IMR-90 (cell line): ENCODE results near the gene C11orf98. TPM values are rescaled to one million over a fixed set of nuclear protein-coding genes. Genes with fewer than 3 reads are reported as not detected.

Experiments used
- ATAC-seq: fragments of 200-7000 bp; cut with Tn5 transposase; 2 replicates; pipeline ENCODE4 v1.9.1; 2020; ENCODE audit warnings: low read depth, mild to moderate bottlenecking, moderate library complexity
- BruUV-seq: library from RNA; stranded (reverse); fragments of 400-500 nt; replicated peaks from 2 replicates; lab custom pipeline; 2021; lab: Mats Ljungman, UMichigan
- CTCF ChIA-PET: fragments of 300-600 bp; formaldehyde crosslinking; extraction: SDS; loops from one replicate; lab custom pipeline; 2021; ENCODE audit warnings: antibody characterized with exemption; lab: Yijun Ruan, JAX
- POLR2A ChIA-PET: fragments of 300-600 bp; sonication (Branson Sonifier 250); formaldehyde crosslinking; loops from one replicate; lab custom pipeline; 2022; ENCODE audit warnings: antibody characterized with exemption; ENCODE audit not compliant: unreplicated experiment; lab: Charles Lee
- DNase-seq: peaks from one replicate; pipeline ENCODE4 v3.0.0; 2013
- H2AFZ ChIP-seq: replicated peaks from 2 replicates; pipeline ENCODE3; 2013; ENCODE audit warnings: low read length, mild to moderate bottlenecking; ENCODE audit not compliant: poor library complexity
- H2AK5ac ChIP-seq: 2 replicates; pipeline ENCODE4 v1.6.1; 2013; ENCODE audit warnings: low read depth, low read length, inconsistent platforms
- H2AK9ac ChIP-seq: replicated peaks from 2 replicates; pipeline ENCODE3; 2013; ENCODE audit warnings: mild to moderate bottlenecking, low read depth, low read length, moderate library complexity; ENCODE audit not compliant: poor library complexity
- H2BK120ac ChIP-seq: 2 replicates; pipeline ENCODE4 v1.6.1; 2013; ENCODE audit warnings: low read depth, low read length, inconsistent platforms
- H2BK15ac ChIP-seq: 3 replicates; pipeline ENCODE4 v1.6.1; 2013; ENCODE audit warnings: low read depth, low read length, inconsistent platforms
- H2BK20ac ChIP-seq: 2 replicates; pipeline ENCODE4 v1.6.1; 2013; ENCODE audit warnings: low read depth, mild to moderate bottlenecking, inconsistent platforms, low read length, moderate library complexity
- H2BK5ac ChIP-seq: 2 replicates; pipeline ENCODE4 v1.6.1; 2013; ENCODE audit warnings: mild to moderate bottlenecking, low read depth, low read length, inconsistent platforms; ENCODE audit not compliant: poor library complexity, severe bottlenecking
- H3K14ac ChIP-seq: replicated peaks from 2 replicates; pipeline ENCODE4 v1.6.1; 2013; ENCODE audit warnings: low read depth, low read length, inconsistent platforms
- H3K18ac ChIP-seq: 2 replicates; pipeline ENCODE4 v1.6.1; 2013; ENCODE audit warnings: low read depth, low read length, control low read depth
- H3K23ac ChIP-seq: 2 replicates; pipeline ENCODE4 v1.6.1; 2013; ENCODE audit warnings: low read depth, low read length, inconsistent platforms
- H3K27ac ChIP-seq: 2 replicates; pipeline ENCODE4 v1.5.1; 2013; ENCODE audit warnings: mild to moderate bottlenecking, control low read depth, low read length; ENCODE audit not compliant: insufficient read depth
- H3K27me3 ChIP-seq: 2 replicates; pipeline ENCODE4 v1.6.1; 2013; ENCODE audit warnings: low read length; ENCODE audit not compliant: control insufficient read depth, insufficient read depth
- H3K36me3 ChIP-seq: 2 replicates; pipeline ENCODE4 v1.6.1; 2013; ENCODE audit warnings: low read length, mixed read lengths; ENCODE audit not compliant: control insufficient read depth, insufficient read depth
- H3K4ac ChIP-seq: 2 replicates; pipeline ENCODE4 v1.6.1; 2013; ENCODE audit warnings: low read depth, low read length, inconsistent platforms
- H3K4me1 ChIP-seq: 2 replicates; pipeline ENCODE4 v1.6.1; 2013; ENCODE audit warnings: low read length, mixed read lengths; ENCODE audit not compliant: control insufficient read depth, insufficient read depth
- H3K4me2 ChIP-seq: 2 replicates; pipeline ENCODE4 v1.6.1; 2013; ENCODE audit warnings: low read depth, mild to moderate bottlenecking, control low read depth, low read length, moderate library complexity
- H3K4me3 ChIP-seq: 2 replicates; pipeline ENCODE4 v1.5.1; 2013; ENCODE audit warnings: low read depth, mild to moderate bottlenecking, control low read depth, low read length, moderate library complexity; ENCODE audit not compliant: insufficient read depth
- H3K56ac ChIP-seq: 2 replicates; pipeline ENCODE4 v1.6.1; 2013; ENCODE audit warnings: low read length, inconsistent platforms; ENCODE audit not compliant: insufficient read depth; ENCODE audit errors: extremely low read depth
- H3K79me1 ChIP-seq, 2 experiments: 2 replicates each; pipeline ENCODE4 v1.6.1; 2013; ENCODE audit warnings: low read length in 2 of 2, inconsistent platforms in 1 of 2, low read depth in 1 of 2
- H3K9ac ChIP-seq: 2 replicates; pipeline ENCODE4 v1.6.1; 2013; ENCODE audit warnings: low read depth, low read length, control low read depth
- H3K9me1 ChIP-seq: 2 replicates; pipeline ENCODE4 v1.6.1; 2013; ENCODE audit warnings: low read length, inconsistent platforms; ENCODE audit not compliant: insufficient read depth
- H3K9me3 ChIP-seq: 2 replicates; pipeline ENCODE4 v1.6.1; 2013; ENCODE audit warnings: low read length; ENCODE audit not compliant: control insufficient read depth, insufficient read depth
- H4K20me1 ChIP-seq: 2 replicates; pipeline ENCODE4 v1.6.1; 2013; ENCODE audit warnings: low read length, inconsistent platforms; ENCODE audit not compliant: insufficient read depth
- H4K5ac ChIP-seq: 2 replicates; pipeline ENCODE4 v1.6.1; 2013; ENCODE audit warnings: mild to moderate bottlenecking, low read depth, low read length, control low read depth
- H4K8ac ChIP-seq, 2 experiments: 2 replicates each; pipeline ENCODE4 v1.6.1; 2013; ENCODE audit warnings: low read depth in 2 of 2, low read length in 2 of 2, control low read depth in 1 of 2, inconsistent platforms in 1 of 2
- H4K91ac ChIP-seq: 2 replicates; pipeline ENCODE4 v1.6.1; 2013; ENCODE audit warnings: low read depth, low read length, inconsistent platforms; ENCODE audit not compliant: insufficient read depth
- CHD1 ChIP-seq: IDR thresholded peaks from 2 replicates; pipeline ENCODE4 v1.6.1; 2012; ENCODE audit warnings: low read depth, low read length, improper control_type of control experiment
- CTCF ChIP-seq: conservative IDR thresholded peaks from 2 replicates; pipeline ENCODE4 v1.5.1; 2012; ENCODE audit warnings: mild to moderate bottlenecking, low read depth, low read length, improper control_type of control experiment
- MAFK ChIP-seq: IDR thresholded peaks from 2 replicates; pipeline ENCODE4 v1.6.1; 2012; ENCODE audit warnings: low read depth, low read length, improper control_type of control experiment
- MAZ ChIP-seq: IDR thresholded peaks from 2 replicates; pipeline ENCODE4 v1.6.1; 2012; ENCODE audit warnings: low read depth, mild to moderate bottlenecking, low read length, improper control_type of control experiment, moderate library complexity, borderline replicate concordance
- MXI1 ChIP-seq: IDR thresholded peaks from 2 replicates; pipeline ENCODE4 v1.6.1; 2012; ENCODE audit warnings: low read depth, mild to moderate bottlenecking, low read length, moderate library complexity, borderline replicate concordance
- NFE2L2 ChIP-seq: fragments of 150-350 bp; IDR thresholded peaks from 2 replicates; pipeline ENCODE4 v1.6.1; 2016; ENCODE audit warnings: low read depth, mild to moderate bottlenecking, low read length
- POLR2A ChIP-seq: IDR thresholded peaks from 2 replicates; pipeline ENCODE4 v1.6.1; 2012; ENCODE audit warnings: mild to moderate bottlenecking, low read depth, low read length
- RFX5 ChIP-seq: IDR thresholded peaks from 2 replicates; pipeline ENCODE4 v1.8.0; 2012; ENCODE audit warnings: low read depth, mild to moderate bottlenecking, low read length, moderate library complexity
- USF2 ChIP-seq: fragments of 150-350 bp; IDR thresholded peaks from 2 replicates; pipeline ENCODE4 v1.6.1; 2017; ENCODE audit warnings: mild to moderate bottlenecking, antibody characterized with exemption, low read length, low read depth
- WGBS, 2 experiments: methylation state at CpG; one replicate each; pipeline versions ENCODE4 v1.1.5 to v1.1.7; 2013; ENCODE audit warnings: missing lambda C conversion rate in 2 of 2; ENCODE audit not compliant: insufficient read length in 1 of 2; ENCODE audit errors: extremely low coverage in 2 of 2; 5-methylcytosine and 5-hydroxymethylcytosine counted together
- dilution Hi-C: fragments of 300-500 bp; cut with HindIII; formaldehyde crosslinking; loops from one replicate; pipeline ENCODE4 v1.14.3; 2018; ENCODE audit warnings: low sequenced_read_pairs; ENCODE audit not compliant: unreplicated experiment
- in situ Hi-C: fragments of 300-500 bp; cut with MboI; formaldehyde crosslinking; loops from 3 replicates; pipeline ENCODE4 v1.14.3; 2019; ENCODE audit warnings: low sequenced_read_pairs, inconsistent platforms, mixed read lengths
- intact Hi-C: fragments of 100-400 bp; cut with micrococcal nuclease; formaldehyde crosslinking; loops from 2 replicates; pipeline ENCODE4 v1.10.0; 2022
- polyA plus RNA-seq, 3 experiments: library from polyadenylated mRNA; depleted of rRNA; stranded (reverse); fragments of >200 nt; gene quantifications; 2 replicates each; pipeline ENCODE4 v1.2.3, GENCODE V29; 2012; ENCODE audit warnings: low replicate concordance in 1 of 3
- total RNA-seq: library from RNA; depleted of rRNA; stranded (reverse); fragments of >200 nt; gene quantifications from 2 replicates; pipeline ENCODE4 v1.2.3, GENCODE V29; 2012

The C11orf98 gene
- total and polyA plus RNA-seq, 2 of the 4 experiments (the other 2 are of a cell fraction), result 41.2 to 62.3 TPM

- no peaks in the 10 kb centered on the region for H3K27me3 ChIP-seq
- dilution Hi-C loops (no loop called here), in situ Hi-C loops (no loop called here), intact Hi-C loops (no loop called here)
- H2AK9ac ChIP-seq, result peak overlapping the region; percentile 95
- TF ChIP-seq MXI1, result peak; percentile 82
- no peak for TF ChIP-seq USF2
- no peak; the same call in 1 of the 2 replicates for TF ChIP-seq NFE2L2
- TF ChIP-seq CTCF, result no peak
- TF ChIP-seq POLR2A, result 0 out of 2 replicates have a peak, but pooled peaks have one; percentile 31
- TF ChIP-seq CHD1, result no peak
- peak; percentile 41; the same call in 1 of the 2 replicates for TF ChIP-seq MAZ
- no peak for TF ChIP-seq RFX5
- TF ChIP-seq MAFK, result no peak
- H2BK120ac ChIP-seq, result peak overlapping the region; percentile 80
- peak overlapping the region; percentile 99 for H3K23ac ChIP-seq
- peak overlapping the region; percentile 33; the same call in 1 of the 2 replicates for H4K5ac ChIP-seq
- H2BK5ac ChIP-seq, result peak overlapping the region; percentile 41
- DNase-seq, result peak; percentile 91
- POLR2A ChIA-PET, result interaction anchor here (0.5 to 1.1 kb wide), 2 partner anchors 20 to 603 kb away, joined by 3 to 11 read pairs; no protein-coding TSS in a partner anchor
- WGBS, 2 experiments, result 9% methylated on average over 46 of the region's 73 CpGs; no CpG with 5 or more reads in 1 of the 2 experiments
- peak overlapping the region; percentile 98 for H2AFZ ChIP-seq
- H3K14ac ChIP-seq, result peak overlapping the region; percentile 97
- H4K8ac ChIP-seq, result peak overlapping the region; percentile 83 to 84
- no peaks in the 10 kb centered on the region for H4K20me1 ChIP-seq
- peak overlapping the region; percentile 94 for H3K4me2 ChIP-seq
- H3K4me3 ChIP-seq, result peak overlapping the region; percentile 55
- H2AK5ac ChIP-seq, result peak overlapping the region; percentile 67
- BruUV-seq, result no TSS peak
- CTCF ChIA-PET, result interaction anchor here (0.9 to 1.9 kb wide), 4 partner anchors 12 to 80 kb away, joined by 3 to 6 read pairs (median 4); partner anchors contain the start of gene LRRN4CL
- H3K27ac ChIP-seq, result peak overlapping the region; percentile 33
- H3K36me3 ChIP-seq, result peaks cover 13% of the 10 kb centered on the region
- no peak overlapping the region for H2BK20ac ChIP-seq
- H3K9me3 ChIP-seq, result no peaks in the 10 kb centered on the region
- H4K91ac ChIP-seq, result peak overlapping the region; percentile 55
- H3K9me1 ChIP-seq, result peaks cover 17% of the 10 kb centered on the region
- H2BK15ac ChIP-seq, result peak overlapping the region; percentile 8; the same call in 1 of the 3 replicates
- peak overlapping the region; percentile 13; the same call in 1 of the 2 replicates for H3K18ac ChIP-seq
- H3K9ac ChIP-seq, result peak overlapping the region; percentile 79
- H3K4ac ChIP-seq, result peak overlapping the region; percentile 90
- peak overlapping the region; percentile 75 for H3K56ac ChIP-seq
- H3K79me1 ChIP-seq, result peaks cover 18 to 53% of the 10 kb centered on the region in 2 experiments
- H3K4me1 ChIP-seq, result peaks cover 16% of the 10 kb centered on the region
- ATAC-seq, result peak; percentile 90
Observed at GRCh38 chr11:62705880-62706849, 41.2 kb upstream of the C11orf98 start.
